Osteoblast (primary cell): ENCODE results near the gene GDPD5. TPM values are rescaled to one million over a fixed set of nuclear protein-coding genes. Genes with fewer than 3 reads are reported as not detected.

Experiments used
- DNase-seq: peaks from one replicate; pipeline ENCODE4 v3.0.0; 2011; ENCODE audit warnings: low spot score, mixed read lengths; ENCODE audit not compliant: insufficient read length; ENCODE audit errors: missing footprints
- H2AFZ ChIP-seq: 2 replicates; pipeline ENCODE4 v1.6.0; 2011; ENCODE audit warnings: mild to moderate bottlenecking, low read length
- H3K27ac ChIP-seq: 2 replicates; pipeline ENCODE4 v1.5.1; 2011; ENCODE audit warnings: mild to moderate bottlenecking, low read depth, low read length, moderate library complexity
- H3K27me3 ChIP-seq: 2 replicates; pipeline ENCODE4 v1.6.0; 2012; ENCODE audit warnings: mild to moderate bottlenecking, control low read depth, inconsistent platforms, low read length, moderate library complexity; ENCODE audit not compliant: insufficient read depth
- H3K36me3 ChIP-seq: 2 replicates; pipeline ENCODE4 v1.5.1; 2011; ENCODE audit warnings: mild to moderate bottlenecking, low read length, control low read depth, moderate library complexity; ENCODE audit not compliant: insufficient read depth
- H3K4me1 ChIP-seq: 2 replicates; pipeline ENCODE4 v1.5.1; 2011; ENCODE audit warnings: mild to moderate bottlenecking, low read length, control low read depth, moderate library complexity; ENCODE audit not compliant: insufficient read depth
- H3K4me2 ChIP-seq: 2 replicates; pipeline ENCODE4 v1.6.0; 2011; ENCODE audit warnings: mild to moderate bottlenecking, low read length; ENCODE audit not compliant: insufficient read depth
- H3K4me3 ChIP-seq: fragments of 200-600 bp; sonication (generic); 3 replicates; pipeline ENCODE4 v1.5.1; 2012; ENCODE audit warnings: mild to moderate bottlenecking, low read length, inconsistent platforms; ENCODE audit not compliant: insufficient read depth
- H3K79me2 ChIP-seq: 2 replicates; pipeline ENCODE4 v1.6.0; 2012; ENCODE audit warnings: mild to moderate bottlenecking, low read length, control low read depth, inconsistent platforms; ENCODE audit not compliant: insufficient read depth
- H3K9me3 ChIP-seq: 2 replicates; pipeline ENCODE4 v1.5.1; 2011; ENCODE audit warnings: low read depth, low read length, control low read depth
- H4K20me1 ChIP-seq: 2 replicates; pipeline ENCODE4 v1.6.0; 2012; ENCODE audit warnings: mild to moderate bottlenecking, low read length, control low read depth; ENCODE audit not compliant: insufficient read depth
- total RNA-seq: library from RNA; depleted of rRNA; stranded (reverse); fragments of >200 nt; gene quantifications from 2 replicates; pipeline ENCODE4 v1.2.3, GENCODE V29; 2012
- TF ChIP-seq, protein P1 (sequence below): IDR thresholded peaks from 2 replicates; pipeline ENCODE4 v1.5.1; 2011; ENCODE audit warnings: mild to moderate bottlenecking, low read depth, low read length, moderate library complexity; ENCODE audit errors: extremely low read depth

GDPD5 gene
- total RNA-seq, 1 donor, result 13.4 TPM

DNA sequence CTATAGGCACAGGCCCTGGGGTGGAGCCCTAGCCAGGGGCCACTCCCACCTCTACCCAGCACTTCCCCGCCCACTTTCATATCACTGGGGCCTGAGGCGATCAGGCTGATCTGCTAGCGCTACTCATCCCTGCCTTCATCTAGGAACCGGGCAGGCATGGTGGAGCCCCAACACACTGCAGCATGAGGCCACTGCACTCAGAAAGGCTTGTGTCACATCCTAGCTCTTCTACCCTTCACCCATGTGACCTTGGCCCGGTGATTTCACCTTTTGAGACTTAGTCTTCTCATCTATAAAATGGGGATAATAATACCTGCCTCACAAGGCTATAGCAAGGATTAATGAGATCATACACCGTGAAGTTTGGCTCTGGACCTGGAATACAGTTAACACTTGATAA, 18.1 kb upstream of the GDPD5 start:
- Histone ChIP-seq H4K20me1 (no peaks in the 10 kb centered on the region), H3K9me3 (no peaks in the 10 kb centered on the region), H3K27ac (no peak overlapping the region), H2AFZ (no peak overlapping the region), H3K79me2 (no peaks in the 10 kb centered on the region), H3K27me3 (peaks cover 7% of the 10 kb centered on the region), H3K4me1 (no peaks in the 10 kb centered on the region), H3K4me2 (no peak overlapping the region), H3K36me3 (no peaks in the 10 kb centered on the region), H3K4me3 (no peak overlapping the region)
- peak; percentile 26 for DNase-seq
- TF ChIP-seq, protein P1, sequence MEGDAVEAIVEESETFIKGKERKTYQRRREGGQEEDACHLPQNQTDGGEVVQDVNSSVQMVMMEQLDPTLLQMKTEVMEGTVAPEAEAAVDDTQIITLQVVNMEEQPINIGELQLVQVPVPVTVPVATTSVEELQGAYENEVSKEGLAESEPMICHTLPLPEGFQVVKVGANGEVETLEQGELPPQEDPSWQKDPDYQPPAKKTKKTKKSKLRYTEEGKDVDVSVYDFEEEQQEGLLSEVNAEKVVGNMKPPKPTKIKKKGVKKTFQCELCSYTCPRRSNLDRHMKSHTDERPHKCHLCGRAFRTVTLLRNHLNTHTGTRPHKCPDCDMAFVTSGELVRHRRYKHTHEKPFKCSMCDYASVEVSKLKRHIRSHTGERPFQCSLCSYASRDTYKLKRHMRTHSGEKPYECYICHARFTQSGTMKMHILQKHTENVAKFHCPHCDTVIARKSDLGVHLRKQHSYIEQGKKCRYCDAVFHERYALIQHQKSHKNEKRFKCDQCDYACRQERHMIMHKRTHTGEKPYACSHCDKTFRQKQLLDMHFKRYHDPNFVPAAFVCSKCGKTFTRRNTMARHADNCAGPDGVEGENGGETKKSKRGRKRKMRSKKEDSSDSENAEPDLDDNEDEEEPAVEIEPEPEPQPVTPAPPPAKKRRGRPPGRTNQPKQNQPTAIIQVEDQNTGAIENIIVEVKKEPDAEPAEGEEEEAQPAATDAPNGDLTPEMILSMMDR, result no peak

DNA sequence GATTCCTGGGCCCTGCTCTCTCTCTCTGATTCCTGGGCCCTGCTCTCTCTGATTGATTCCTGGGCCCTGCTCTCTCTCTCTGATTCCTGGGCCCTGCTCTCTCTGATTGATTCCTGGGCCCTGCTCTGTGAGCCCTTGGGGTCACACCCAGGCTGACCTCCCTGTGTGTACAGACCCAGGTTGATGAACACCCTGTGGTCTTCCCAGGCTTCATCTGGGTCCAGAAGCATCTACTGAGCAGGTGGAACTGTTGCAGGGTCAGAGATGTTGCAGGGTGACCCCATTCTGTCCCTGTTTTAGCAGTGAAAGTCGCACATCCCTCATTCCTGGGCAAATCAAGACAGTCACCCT, 16.3 kb upstream of the GDPD5 start:
- no peak for DNase-seq
- H3K79me2 ChIP-seq, result no peaks in the 10 kb centered on the region
- H3K4me3 ChIP-seq, result no peak overlapping the region
- TF ChIP-seq, protein P1, result no peak
- no peaks in the 10 kb centered on the region for H3K9me3 ChIP-seq
- no peak overlapping the region for H3K27ac ChIP-seq
- H4K20me1 ChIP-seq, result no peaks in the 10 kb centered on the region
- no peaks in the 10 kb centered on the region for H3K4me1 ChIP-seq
- H3K36me3 ChIP-seq, result no peaks in the 10 kb centered on the region
- no peak overlapping the region for H3K4me2 ChIP-seq
- peaks cover 10% of the 10 kb centered on the region for H3K27me3 ChIP-seq
- H2AFZ ChIP-seq, result no peak overlapping the region

DNA sequence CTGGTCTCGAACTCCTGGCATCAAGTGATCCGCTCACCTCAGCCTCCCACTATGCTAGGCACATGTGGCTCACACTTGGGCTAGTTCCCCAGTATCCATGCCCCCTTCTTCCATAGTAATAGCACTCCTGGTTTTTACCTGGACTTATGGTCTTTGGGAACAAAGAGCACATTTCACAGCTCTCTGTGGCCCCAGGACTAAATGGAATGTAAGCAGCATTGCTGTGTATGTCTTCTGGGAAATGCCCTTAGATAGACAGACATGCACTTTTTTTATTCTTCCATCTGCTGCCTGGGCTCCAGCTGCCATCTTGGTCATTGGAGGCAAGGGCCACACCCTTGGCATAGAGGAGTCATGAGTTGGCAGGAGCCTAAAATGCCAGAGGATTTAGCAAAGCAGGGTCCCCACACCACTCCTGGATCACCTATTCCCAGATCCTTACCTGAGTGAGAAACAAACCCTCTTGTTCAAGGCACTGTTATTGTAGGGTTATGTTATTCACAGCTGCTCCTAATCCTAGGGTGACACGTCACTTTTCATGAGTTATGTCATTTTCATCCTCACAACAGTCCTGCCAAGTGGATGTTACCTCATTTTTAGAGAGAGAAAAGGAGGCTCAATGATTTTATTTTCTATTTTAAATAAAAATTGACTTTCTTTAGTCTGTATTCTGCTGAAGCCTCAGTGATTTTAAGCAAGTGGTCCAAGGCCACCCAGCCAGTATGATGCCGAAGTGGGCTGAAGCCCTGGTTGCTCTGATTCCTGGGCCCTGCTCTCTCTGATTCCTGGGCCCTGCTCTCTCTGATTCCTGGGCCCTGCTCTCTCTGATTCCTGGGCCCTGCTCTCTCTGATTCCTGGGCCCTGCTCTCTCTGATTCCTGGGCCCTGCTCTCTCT, 15.7 kb upstream of the GDPD5 start:
- H3K79me2 ChIP-seq, result no peaks in the 10 kb centered on the region
- H3K27ac ChIP-seq, result no peak overlapping the region
- H3K9me3 ChIP-seq, result no peaks in the 10 kb centered on the region
- peaks cover 10% of the 10 kb centered on the region for H3K27me3 ChIP-seq
- TF ChIP-seq, protein P1, result no peak
- H3K4me1 ChIP-seq, result no peaks in the 10 kb centered on the region
- H3K36me3 ChIP-seq, result no peaks in the 10 kb centered on the region
- no peaks in the 10 kb centered on the region for H4K20me1 ChIP-seq
- no peak overlapping the region for H3K4me3 ChIP-seq
- no peak overlapping the region for H3K4me2 ChIP-seq
- H2AFZ ChIP-seq, result no peak overlapping the region
- DNase-seq, result peak; percentile 67

DNA sequence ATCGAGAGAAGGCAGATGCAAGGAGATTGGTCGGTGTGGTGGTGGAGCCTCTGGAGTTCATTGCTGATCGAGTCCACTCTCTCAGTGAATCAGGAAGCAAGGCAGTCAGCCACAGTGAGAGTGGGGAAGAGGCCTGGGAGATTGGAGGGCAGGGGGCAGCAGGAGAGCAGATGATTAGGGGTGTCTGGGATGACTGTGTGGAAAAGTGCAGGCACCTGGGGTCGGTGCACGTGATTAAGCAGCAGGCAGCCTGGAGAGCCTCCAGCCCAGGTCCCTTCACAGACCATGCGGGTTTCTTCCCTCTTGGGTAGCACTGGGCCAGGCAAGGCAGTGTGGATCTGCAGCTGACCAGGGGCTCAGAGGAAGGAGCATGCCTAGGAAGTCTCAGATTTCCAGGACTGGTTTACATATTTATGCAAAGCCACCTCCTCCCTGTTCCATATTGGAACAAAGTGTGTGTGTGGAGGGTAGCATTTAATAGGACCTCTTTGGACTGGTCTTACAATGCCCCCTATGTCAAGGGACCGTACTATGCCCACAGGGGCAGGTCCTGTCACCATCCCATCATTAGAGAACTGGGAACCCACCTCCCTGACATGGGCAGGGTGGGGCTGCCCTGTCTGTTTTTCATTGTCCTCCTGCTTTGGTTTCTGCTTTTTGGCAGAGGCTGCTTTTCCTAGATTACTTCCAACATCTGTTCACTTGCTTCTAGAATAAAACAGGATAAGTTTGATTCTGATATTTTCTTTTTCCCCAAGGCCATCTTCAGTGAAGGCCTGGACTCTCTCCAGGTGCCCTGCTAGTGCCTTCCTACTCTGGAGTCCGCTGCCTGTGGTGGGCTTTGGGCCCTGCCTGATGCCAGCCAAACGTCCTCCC, 14.0 kb upstream of the GDPD5 start:
- TF ChIP-seq, protein P1, result no peak
- no peak overlapping the region for H3K4me2 ChIP-seq
- H4K20me1 ChIP-seq, result no peaks in the 10 kb centered on the region
- no peaks in the 10 kb centered on the region for H3K4me1 ChIP-seq
- DNase-seq, result peak; percentile 31
- H2AFZ ChIP-seq, result no peak overlapping the region
- no peaks in the 10 kb centered on the region for H3K9me3 ChIP-seq
- no peak overlapping the region for H3K4me3 ChIP-seq
- H3K27me3 ChIP-seq, result peaks cover 3% of the 10 kb centered on the region
- no peaks in the 10 kb centered on the region for H3K36me3 ChIP-seq
- no peaks in the 10 kb centered on the region for H3K79me2 ChIP-seq
- H3K27ac ChIP-seq, result no peak overlapping the region
